Endothelial cell of umbilical vein (primary cell): ENCODE measurements around the gene H1-8.
"Not testable (repeated sequence)": the region's sequence is repeated elsewhere in the genome, so short reads cannot be mapped to it uniquely, and the experiment has no call there.

Experiments
- EZH2 ChIP-seq: IDR thresholded peaks from 2 replicates; pipeline ENCODE4 v1.6.1; 2012; ENCODE audit warnings: borderline replicate concordance, low read depth, mild to moderate bottlenecking, moderate library complexity, low read length, inconsistent platforms; ENCODE audit not compliant: severe bottlenecking
- FOS ChIP-seq: IDR thresholded peaks from 2 replicates; pipeline ENCODE4 v1.6.1; 2011; ENCODE audit warnings: mild to moderate bottlenecking, low read length, moderate library complexity, borderline replicate concordance; ENCODE audit not compliant: insufficient read depth
- MYC ChIP-seq: IDR thresholded peaks from one replicate; pipeline ENCODE4 v1.6.1; 2011; ENCODE audit warnings: mild to moderate bottlenecking, low read depth, low read length
- POLR2A ChIP-seq: IDR thresholded peaks from 2 replicates; pipeline ENCODE4 v1.6.1; 2012; ENCODE audit warnings: low read depth, mild to moderate bottlenecking, control low read depth, low read length
- POLR2AphosphoS5 ChIP-seq: IDR thresholded peaks from 2 replicates; pipeline ENCODE4 v1.6.1; 2012; ENCODE audit warnings: low read depth, mild to moderate bottlenecking, control low read depth, low read length, moderate library complexity; ENCODE audit not compliant: insufficient read depth
- TF ChIP-seq, protein P1 (sequence below), 2 donors: IDR thresholded peaks; 1 replicate in 1 of 2; 2 replicates in 1 of 2; pipeline ENCODE4 v1.5.1; 2011; ENCODE audit warnings: low read length in 2 of 2, mild to moderate bottlenecking in 2 of 2, moderate library complexity in 2 of 2, control low read depth in 1 of 2, inconsistent platforms in 1 of 2, low read depth in 1 of 2; ENCODE audit not compliant: insufficient read depth in 1 of 2; ENCODE audit errors: extremely low read depth in 1 of 2
- TF ChIP-seq, protein P2 (sequence below): IDR thresholded peaks from 2 replicates; pipeline ENCODE4 v1.6.1; 2011; ENCODE audit not compliant: insufficient read depth, insufficient read length

DNA sequence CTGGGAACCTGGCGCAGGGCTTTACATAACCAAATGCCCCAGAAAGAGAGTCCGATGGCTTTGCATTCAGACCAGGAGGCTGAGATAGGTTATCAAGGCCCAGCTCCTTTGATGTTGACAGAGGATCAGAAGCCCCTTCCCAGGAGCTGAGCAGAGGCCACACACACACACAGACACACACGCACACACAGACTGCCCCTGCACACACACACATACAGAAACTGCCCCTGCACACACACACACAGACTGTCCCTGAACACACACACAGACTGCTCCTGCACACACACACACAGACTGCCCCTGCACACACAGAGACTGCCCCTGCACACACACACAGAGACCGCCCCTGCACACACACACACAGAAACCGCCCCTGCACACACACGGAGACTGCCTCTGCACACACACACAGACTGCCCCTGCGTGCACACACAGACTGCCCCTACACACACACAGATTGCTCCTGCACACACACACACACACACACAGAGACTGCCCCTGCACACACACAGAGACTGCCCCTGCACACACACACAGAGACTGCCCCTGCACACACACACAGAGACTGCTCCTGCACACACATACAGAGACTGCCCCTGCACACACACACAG is 27.0 kb upstream of the H1-8 start:
- TF ChIP-seq, protein P1, sequence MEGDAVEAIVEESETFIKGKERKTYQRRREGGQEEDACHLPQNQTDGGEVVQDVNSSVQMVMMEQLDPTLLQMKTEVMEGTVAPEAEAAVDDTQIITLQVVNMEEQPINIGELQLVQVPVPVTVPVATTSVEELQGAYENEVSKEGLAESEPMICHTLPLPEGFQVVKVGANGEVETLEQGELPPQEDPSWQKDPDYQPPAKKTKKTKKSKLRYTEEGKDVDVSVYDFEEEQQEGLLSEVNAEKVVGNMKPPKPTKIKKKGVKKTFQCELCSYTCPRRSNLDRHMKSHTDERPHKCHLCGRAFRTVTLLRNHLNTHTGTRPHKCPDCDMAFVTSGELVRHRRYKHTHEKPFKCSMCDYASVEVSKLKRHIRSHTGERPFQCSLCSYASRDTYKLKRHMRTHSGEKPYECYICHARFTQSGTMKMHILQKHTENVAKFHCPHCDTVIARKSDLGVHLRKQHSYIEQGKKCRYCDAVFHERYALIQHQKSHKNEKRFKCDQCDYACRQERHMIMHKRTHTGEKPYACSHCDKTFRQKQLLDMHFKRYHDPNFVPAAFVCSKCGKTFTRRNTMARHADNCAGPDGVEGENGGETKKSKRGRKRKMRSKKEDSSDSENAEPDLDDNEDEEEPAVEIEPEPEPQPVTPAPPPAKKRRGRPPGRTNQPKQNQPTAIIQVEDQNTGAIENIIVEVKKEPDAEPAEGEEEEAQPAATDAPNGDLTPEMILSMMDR (IDR thresholded peaks at IDR 0.05; ENCODE audit: extremely low read depth in 1 of 2, insufficient read depth in 1 of 2, low read depth in 1 of 2, low read length in 2 of 2): not testable (repeated sequence)
- TF ChIP-seq POLR2AphosphoS5, POLR2A, MYC, EZH2, FOS: not testable (repeated sequence)
- TF ChIP-seq, protein P2, sequence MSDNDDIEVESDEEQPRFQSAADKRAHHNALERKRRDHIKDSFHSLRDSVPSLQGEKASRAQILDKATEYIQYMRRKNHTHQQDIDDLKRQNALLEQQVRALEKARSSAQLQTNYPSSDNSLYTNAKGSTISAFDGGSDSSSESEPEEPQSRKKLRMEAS: not testable (repeated sequence)
